Measurements from ENCODE around the gene C11orf98.

Gene C11orf98

GRCh38 chr11:62709247-62710000 is 44.4 kb upstream of the C11orf98 start:
- no peaks in the 10 kb centered on the region for H3K27me3 ChIP-seq (replicated peaks; ENCODE audit: control insufficient read depth, insufficient read depth, low read length)
- no peak for TF ChIP-seq CTCF (IDR thresholded peaks at IDR 0.05; ENCODE audit: insufficient read depth, low read length, poor library complexity, severe bottlenecking)
- H3K4me3 ChIP-seq (replicated peaks; ENCODE audit: low read depth, low read length) = peak overlapping the region; percentile 64
- peak; percentile 88 for DNase-seq (ENCODE audit: extremely low read depth, insufficient read length)
- peaks cover 8% of the 10 kb centered on the region for H3K36me3 ChIP-seq (ENCODE audit: control insufficient read depth, insufficient read depth, low read length)

DNA sequence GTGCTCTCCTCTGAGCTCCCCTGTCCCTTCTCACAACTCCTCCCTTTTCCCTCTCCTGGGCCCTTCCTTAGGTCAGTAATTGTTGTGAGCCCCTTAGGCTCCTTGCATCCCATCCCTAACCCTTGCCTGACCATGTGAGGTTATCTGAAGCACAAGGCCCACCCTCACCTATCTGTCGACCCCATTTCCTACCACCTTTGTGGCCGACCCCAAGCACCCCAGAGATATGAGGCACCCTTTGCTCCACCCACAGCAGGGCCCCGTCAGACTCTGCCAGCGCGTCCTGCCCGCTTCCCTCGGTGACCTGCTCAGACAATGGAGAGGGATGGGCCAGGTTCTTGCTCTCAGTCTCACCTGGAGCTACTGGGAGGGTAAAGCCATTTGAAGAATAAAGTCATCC is 43.8 kb upstream of the C11orf98 start:
- Histone ChIP-seq H3K36me3 (ENCODE audit: control insufficient read depth, insufficient read depth, low read length) (peaks cover 7% of the 10 kb centered on the region), H3K27me3 (replicated peaks; ENCODE audit: control insufficient read depth, insufficient read depth, low read length) (no peaks in the 10 kb centered on the region), H3K4me3 (replicated peaks; ENCODE audit: low read depth, low read length) (peak overlapping the region; percentile 63)
- DNase-seq (ENCODE audit: extremely low read depth, insufficient read length) = no peak
- TF ChIP-seq CTCF (IDR thresholded peaks at IDR 0.05; ENCODE audit: insufficient read depth, low read length, poor library complexity, severe bottlenecking) = no peak

DNA sequence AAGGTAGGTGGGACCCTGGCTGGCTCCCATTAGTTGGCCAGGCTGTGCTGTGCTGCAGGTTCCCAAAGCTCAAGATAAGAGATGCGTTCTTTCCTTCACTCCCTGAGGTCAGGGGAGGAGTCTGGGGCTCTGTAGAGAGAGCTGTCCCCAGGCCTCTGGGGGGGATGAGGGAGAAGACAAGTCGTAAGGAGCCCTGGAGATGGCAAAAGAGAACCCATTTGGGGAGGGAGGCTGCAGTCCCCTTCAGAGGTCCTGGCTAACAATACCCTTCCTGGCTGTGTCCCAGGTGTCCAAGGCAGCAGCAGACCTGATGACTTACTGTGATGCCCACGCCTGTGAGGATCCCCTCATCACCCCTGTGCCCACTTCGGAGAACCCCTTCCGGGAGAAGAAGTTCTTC is 43.4 kb upstream of the C11orf98 start:
- TF ChIP-seq CTCF (IDR thresholded peaks at IDR 0.05; ENCODE audit: insufficient read depth, low read length, poor library complexity, severe bottlenecking) = no peak
- Histone ChIP-seq H3K4me3 (replicated peaks; ENCODE audit: low read depth, low read length) (peak overlapping the region; percentile 63), H3K27me3 (replicated peaks; ENCODE audit: control insufficient read depth, insufficient read depth, low read length) (no peaks in the 10 kb centered on the region), H3K36me3 (ENCODE audit: control insufficient read depth, insufficient read depth, low read length) (peaks cover 4% of the 10 kb centered on the region)
- no peak for DNase-seq (ENCODE audit: extremely low read depth, insufficient read length)

GRCh38 chr11:62707277-62707861 is 42.4 kb upstream of the C11orf98 start, which contains the start of the genes BSCL2 and GNG3:
TSS of gene BSCL2 (minus strand) at chr11:62707424. CDS start at chr11:62707195, 229 bp downstream.
TSS of gene GNG3 (plus strand) at chr11:62707676. CDS start at chr11:62708296, 620 bp downstream.
- no peak for TF ChIP-seq CTCF (IDR thresholded peaks at IDR 0.05; ENCODE audit: insufficient read depth, low read length, poor library complexity, severe bottlenecking)
- H3K27me3 ChIP-seq (replicated peaks; ENCODE audit: control insufficient read depth, insufficient read depth, low read length) = no peaks in the 10 kb centered on the region
- no peak for DNase-seq (ENCODE audit: extremely low read depth, insufficient read length)
- peak within 1 kb of the TSS; percentile 82 for H3K4me3 ChIP-seq (replicated peaks; ENCODE audit: low read depth, low read length)
- peaks cover 4% of the 10 kb centered on the region for H3K36me3 ChIP-seq (ENCODE audit: control insufficient read depth, insufficient read depth, low read length)

- no peak for TF ChIP-seq CTCF (IDR thresholded peaks at IDR 0.05; ENCODE audit: insufficient read depth, low read length, poor library complexity, severe bottlenecking)
- no peaks in the 10 kb centered on the region for H3K27me3 ChIP-seq (replicated peaks; ENCODE audit: control insufficient read depth, insufficient read depth, low read length)
- no peak overlapping the region for H3K4me3 ChIP-seq (replicated peaks; ENCODE audit: low read depth, low read length)
- DNase-seq (ENCODE audit: extremely low read depth, insufficient read length) = no peak
- H3K36me3 ChIP-seq (ENCODE audit: control insufficient read depth, insufficient read depth, low read length) = peaks cover 2% of the 10 kb centered on the region
Measured at GRCh38 chr11:62706850-62707247, 41.8 kb upstream of the C11orf98 start.

Measured in GM06990 (cell line).